HG02870 (cell line): ENCODE measurements around the gene VSX2.
"Not testable (repeated sequence)": the region's sequence is repeated elsewhere in the genome, so short reads cannot be mapped to it uniquely, and the experiment has no call there.

Source experiments
- ATAC-seq: cut with Tn5 transposase; IDR thresholded peaks from one replicate; pipeline ENCODE4 v1.9.1; 2021; ENCODE audit warnings: mild to moderate bottlenecking, moderate library complexity; ENCODE audit not compliant: unreplicated experiment

VSX2 gene

DNA sequence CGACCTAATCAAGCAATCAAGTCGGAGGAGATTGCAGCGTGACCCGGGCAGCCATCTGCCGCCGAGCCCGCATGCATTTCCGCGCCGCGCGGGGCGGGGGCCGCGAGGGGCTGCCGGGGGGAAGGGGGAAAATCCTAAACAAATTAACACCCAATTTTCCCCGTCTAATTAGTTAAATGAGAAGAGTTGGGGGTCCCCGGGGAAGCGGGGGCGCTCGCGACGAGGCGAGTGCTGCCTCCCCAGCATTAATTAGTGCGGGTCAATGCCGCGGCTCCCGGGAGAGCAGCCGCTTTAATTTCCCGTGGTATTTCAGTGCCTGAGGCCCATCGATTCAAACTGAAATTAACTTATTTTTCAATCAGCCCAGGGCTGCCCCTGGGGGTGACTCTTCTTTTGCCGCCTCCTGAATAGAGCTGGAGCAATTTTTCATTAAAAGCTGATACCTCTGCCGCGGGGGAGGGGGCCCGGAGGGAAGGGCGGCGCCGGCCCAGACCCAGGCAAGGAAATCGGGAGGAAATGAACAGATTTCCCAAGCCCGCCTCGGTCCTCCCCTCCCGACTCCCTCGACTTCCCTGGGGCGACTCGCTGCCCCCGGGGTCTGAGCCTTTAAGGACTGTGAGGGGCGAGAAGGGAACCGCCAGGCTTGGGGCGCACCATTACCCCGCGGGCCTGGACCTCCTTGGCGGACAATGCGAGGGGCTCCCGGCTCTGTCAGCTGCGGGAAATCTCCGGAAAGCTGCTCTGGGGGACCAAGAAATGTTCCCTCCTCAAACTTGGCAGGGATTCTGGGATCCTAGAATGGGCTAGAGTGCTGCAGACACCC lies 18.9 kb downstream of the VSX2 start:
- no peak for ATAC-seq

DNA sequence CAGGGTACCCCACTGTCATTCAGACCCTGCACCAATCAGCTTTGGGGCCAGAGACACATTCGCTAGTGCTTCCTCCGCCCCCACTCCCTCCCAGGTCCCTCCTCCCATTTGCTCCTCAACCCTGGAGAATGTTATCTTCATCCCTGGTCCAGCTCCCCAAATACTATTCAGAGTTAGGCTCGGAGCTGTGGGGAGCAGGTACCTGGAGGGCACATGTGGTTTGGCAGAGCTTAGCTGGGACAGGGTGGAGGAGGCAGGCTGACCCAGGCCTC lies 19.5 kb downstream of the VSX2 start:
- no peak for ATAC-seq

DNA sequence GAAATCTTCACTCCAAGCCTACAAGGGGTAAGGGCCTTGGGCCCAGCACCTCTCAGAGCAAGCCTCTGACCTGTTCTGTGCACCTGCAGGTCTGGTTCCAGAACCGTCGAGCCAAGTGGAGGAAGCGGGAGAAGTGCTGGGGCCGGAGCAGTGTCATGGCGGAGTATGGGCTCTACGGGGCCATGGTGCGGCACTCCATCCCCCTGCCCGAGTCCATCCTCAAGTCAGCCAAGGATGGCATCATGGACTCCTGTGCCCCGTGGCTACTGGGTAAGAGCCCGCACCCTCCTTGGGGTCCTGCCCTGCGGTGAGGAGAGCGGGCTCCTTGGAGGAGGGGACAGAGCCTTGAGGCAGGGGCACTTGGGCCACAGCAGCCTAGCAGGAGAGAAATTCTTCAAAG lies 20.3 kb downstream of the VSX2 start:
- no peak for ATAC-seq

DNA sequence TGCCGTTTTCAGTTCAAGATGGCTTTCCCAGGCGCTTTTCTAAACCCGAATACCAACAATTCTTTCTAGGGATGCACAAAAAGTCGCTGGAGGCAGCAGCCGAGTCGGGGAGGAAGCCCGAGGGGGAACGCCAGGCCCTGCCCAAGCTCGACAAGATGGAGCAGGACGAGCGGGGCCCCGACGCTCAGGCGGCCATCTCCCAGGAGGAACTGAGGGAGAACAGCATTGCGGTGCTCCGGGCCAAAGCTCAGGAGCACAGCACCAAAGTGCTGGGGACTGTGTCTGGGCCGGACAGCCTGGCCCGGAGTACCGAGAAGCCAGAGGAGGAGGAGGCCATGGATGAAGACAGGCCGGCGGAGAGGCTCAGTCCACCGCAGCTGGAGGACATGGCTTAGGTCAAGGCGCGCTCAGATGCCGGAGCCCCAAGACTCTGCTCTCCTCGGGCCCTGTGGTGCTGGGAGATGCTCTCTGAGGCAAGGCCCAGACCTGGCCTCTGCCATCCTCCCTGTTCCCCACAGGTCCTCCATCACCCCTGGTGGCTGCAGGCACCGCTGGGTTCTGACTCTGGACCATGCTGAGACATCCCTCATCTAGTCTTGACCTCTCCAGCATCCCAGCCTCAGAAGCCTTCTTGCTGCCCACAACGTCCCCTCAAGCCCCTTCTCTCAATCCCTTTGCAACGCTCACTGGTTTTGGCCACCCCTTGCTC lies 21.4 kb downstream of the VSX2 start:
- no peak for ATAC-seq

DNA sequence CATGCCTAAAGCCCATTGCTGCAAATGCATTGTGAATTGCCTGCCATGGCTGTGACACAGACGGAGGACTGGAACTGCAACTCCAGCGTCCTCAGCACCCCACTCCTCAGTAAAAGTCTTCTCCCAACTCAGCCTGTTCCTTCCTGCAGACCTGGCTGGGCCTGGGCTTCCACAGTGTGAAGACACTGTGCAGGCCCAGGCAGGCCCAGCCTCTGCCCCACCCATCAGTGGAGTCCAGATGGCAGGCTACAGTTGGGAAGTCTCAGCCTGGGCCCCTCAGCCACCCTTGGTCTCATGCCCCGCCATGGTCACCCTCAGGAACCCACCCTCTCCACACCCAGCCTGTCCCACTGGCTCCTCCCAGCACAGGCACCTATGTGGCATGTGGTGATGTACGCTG lies 22.0 kb downstream of the VSX2 start:
- no peak for ATAC-seq

DNA sequence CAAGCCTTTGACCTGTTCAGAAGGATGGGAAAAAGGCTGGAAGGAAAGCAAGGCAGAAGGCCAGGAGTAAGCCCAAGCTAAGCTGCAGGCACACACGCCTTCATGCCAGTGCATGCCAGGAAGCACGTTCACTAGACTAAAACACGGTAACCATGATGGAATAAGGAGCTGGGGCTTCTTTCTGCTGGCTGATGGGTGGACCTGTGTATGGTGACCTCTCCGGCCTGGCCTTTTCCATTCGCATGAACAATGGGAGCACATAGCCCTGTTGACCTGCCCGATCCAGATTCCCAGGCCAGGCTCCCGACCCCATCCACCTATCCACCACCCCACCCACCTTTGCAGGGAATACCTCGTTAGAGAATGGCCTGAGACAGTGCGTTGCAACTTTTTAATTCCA lies 22.8 kb downstream of the VSX2 start:
- ATAC-seq, result no peak

DNA sequence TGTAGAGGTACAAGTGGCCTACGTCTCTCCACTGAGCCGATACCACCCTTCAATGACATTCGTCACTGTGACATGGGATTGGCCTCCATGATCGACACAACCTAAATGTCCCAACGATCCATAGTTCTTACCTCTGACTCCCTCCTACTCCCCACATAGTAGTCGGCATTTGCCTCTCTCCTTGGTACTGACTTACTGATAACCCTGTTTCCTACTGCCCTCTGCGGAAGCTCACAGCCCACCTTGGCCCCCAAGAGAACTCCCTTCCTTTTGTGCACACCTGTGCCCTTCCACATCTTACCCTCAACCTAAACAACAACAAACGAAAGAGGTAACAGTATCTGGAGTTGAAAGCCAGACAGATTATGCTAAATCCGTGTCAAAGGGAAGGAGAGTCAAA lies 23.9 kb downstream of the VSX2 start:
- no peak for ATAC-seq

DNA sequence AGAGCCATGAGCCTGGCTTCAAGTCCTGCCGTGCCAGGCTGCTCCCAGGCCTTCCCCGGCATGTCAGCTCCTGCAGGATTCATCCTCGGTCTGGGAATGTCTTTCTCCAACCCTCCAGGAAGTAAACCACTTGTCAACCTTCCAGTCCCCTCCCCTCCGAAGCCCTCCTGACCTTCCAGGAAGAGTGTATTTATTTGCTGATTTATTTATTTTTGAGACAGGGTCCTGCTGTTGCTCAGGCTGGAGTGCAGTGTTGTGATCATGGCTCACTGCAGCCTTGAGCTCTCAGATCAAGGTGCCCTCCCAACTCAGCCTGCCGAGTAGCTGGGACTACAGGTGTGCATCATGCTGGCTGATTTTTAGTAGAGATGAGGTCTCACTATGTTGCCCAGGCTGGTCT lies 24.7 kb downstream of the VSX2 start:
- ATAC-seq, result no peak

DNA sequence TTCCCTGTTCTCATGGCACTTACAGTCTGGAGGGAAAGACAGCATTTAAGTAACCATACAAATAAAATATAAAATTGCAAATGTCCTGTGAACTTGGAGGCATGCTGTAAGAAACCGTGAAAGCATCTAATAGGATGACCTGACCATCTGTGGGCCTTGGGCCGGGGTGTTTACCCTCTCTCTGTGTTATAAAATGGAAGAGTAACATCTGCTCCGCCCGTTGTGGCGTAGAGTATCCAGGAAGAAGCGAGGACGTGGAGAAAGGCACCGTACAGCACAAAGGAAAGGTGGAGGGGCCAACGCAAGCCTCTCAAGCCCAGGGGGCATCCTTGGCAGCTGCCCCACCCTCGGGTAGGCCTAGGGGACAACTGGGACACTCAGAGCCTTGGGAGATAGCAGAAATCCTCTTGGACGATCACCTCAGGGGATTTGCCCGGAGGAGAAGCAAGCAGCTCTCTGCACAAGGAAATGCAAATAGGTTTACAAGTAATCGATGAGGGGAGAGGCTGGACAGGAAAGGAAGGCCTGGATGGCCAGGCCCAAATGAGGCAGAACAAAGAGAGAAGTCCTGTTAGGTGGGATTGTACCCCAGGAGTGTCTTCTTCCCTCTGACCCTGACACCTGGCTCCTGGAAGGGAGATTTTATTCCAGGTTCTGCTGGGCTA lies 26.2 kb downstream of the VSX2 start:
- ATAC-seq, result no peak

DNA sequence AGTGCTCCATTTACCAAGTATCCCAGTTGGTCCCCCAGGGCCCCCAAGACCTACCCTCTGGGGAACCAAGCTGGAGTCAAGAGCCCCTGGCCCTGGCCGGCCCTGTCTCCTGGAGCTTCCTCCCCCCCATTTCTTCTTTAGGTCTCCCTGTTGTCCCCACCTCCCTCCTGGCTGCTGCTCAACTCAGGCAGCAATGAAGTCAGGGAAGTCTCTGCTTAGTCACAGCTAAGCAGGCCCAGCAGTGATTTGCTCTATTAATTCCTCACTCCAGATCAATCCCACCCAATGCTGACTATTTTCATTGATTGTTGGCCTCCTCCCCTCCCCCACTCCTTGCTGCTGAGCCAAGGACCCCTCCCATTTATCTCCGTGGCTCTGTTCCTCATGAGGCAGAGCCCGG lies 28.3 kb downstream of the VSX2 start:
- ATAC-seq, result no peak

DNA sequence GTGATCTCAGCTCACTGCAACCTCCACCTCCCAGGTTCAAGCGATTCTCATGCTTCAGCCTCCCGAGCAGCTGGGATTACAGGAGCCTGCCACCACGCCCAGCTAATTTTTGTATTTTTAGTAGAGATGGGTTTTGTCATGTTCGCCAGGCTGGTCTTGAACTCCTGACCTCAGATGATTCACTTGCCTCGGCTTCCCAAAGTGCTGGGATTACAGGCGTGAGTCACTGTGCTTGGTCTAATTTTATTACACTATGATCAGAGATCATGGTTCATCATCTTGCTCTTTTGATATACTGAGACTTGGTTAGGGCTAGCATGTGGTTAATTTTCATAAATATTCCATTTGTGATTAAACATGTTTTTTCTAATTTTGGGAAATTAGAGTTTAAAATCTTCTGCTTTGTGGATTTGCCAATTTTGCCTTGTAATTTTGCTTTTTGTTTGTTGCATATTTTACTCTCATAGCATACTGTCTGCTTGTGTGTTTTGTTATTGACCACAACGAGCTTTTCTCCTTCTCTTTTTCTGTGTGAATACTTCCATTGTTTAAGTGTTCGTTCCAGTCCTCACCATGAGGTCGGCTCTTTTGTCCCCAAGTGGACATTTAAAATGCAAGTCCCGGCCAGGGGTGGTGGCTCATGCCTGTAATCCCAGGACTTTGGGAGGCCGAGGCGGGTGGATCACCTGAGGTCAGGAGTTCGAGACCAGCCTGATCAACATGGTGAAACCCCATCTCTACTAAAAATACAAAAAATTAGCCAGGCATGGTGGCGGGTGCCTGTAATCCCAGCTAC lies 31.3 kb downstream of the VSX2 start:
- not testable (repeated sequence) for ATAC-seq

DNA sequence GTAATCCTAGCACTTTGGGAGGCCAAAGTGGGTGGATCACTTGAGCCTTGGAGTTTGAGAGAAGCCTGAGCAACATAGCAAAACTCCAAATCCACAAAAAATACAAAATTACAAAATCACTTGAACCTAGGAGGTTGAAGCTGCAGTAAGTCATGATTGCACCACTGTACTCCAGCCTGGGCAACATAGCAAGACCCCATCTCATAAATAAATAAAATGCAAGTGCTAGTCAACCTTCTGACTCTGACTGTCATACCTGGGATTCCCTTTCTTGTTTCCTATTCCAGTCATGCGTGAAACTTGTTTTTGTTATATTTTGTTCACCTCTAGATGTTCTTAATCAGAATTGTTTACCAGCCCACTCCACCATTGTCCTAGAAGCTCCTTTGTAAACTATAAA lies 32.1 kb downstream of the VSX2 start:
- ATAC-seq, result no peak

DNA sequence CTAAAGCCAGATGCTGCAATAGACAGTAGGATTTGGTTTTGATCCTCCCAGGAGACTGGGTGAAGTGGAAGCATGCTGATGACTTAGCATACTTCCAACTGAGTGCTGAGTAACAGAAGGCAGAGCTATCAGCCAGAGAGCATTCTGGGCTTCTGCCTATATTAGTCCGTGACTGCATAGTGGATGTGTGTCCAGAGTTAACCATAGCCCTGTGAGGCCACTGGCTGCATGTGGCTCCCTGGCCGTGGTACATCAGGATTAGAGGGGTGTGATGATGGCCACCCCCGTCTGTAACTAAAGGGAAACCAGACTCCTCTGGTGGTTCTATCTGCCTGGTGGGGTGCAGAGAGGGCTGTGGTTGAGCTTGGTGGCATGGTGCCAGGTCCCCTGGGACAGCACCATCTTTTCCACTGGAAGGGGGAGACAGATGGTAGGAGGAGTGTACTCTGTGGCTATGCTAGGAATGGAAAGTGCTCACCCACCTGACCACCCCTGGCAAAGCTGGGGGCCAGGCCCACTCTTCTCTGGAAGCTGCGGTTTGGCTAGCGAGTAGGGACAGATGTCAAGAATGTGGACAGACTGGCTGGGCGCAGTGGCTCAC lies 36.1 kb downstream of the VSX2 start:
- ATAC-seq, result no peak

DNA sequence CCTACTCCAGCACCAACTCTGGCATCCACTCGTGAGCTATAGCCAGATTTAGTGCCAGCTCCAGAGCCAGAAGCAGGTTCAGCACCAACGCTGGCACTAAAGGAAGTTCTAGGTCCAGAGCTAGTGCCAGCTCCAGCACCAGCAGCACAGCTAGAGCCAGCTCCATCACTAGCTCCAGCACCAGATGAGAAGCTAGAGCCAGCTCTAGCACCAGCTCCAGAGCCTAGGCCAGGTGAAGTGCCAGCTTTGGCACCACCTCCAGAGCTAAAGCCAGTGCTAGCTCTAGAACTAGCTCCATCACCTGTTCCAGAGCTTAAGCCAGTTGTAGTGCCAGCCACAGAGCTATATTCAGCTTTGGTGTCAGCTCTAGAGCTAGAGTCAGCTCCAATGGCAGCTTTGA lies 38.8 kb downstream of the VSX2 start:
- no peak for ATAC-seq

DNA sequence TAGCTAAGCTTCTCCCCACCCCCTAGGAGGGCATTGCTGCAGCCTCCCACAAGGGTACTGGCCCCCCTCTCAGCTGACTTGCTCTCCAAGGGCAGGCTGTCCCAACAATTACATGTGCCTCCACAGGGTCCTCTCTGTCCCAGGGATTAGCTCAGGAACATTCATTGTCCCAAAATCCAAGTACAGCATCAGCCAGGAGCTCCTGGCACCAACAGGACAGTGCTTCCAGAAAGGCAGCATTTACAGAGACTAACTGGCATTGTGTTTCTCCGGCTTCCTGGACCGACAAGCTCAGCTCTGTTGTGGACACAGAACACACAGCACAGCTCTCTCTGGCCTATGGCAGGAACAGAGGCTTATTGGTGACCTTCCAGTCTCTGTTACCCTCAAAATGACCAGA lies 41.8 kb downstream of the VSX2 start:
- ATAC-seq, result no peak

DNA sequence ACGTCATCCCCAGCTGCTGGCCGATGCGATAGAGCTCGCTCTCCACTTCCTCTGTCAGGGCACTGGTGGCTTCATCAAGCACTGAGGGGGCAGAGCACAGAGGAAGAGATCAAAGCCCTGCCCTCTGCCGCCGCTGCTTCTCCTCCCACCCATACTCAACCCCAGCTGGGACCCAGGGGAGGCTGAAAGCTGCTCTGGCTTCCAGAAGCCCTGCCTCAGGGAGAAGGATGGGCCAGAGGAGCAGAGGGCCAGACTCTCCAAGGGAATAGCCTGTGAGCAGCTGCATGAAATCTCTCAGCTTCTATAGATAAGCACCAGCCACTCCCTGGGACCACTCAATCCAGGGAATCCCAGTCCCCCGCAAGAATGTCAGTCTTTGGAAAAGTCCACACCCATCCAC lies 47.5 kb downstream of the VSX2 start:
- ATAC-seq, result no peak

DNA sequence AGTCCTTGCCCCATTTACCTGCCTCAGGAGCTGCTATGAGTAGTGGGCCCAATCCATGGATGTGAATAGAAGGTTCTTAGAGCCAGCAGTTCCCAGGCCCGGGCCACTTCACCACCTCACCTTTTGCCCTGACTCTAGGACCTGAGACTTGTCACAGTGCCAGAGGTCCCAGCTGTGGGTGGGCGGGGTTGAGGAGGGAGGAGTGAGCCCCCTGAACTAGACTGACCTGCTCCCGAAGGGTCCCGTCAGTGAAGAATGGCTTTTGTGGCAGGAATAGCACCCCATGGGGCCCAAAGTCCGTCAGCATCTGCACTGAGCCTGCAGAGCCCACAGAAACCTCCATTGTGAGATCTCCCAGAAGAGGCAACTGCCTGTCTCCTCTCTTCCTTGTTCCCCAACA lies 50.6 kb downstream of the VSX2 start:
- ATAC-seq, result no peak

DNA sequence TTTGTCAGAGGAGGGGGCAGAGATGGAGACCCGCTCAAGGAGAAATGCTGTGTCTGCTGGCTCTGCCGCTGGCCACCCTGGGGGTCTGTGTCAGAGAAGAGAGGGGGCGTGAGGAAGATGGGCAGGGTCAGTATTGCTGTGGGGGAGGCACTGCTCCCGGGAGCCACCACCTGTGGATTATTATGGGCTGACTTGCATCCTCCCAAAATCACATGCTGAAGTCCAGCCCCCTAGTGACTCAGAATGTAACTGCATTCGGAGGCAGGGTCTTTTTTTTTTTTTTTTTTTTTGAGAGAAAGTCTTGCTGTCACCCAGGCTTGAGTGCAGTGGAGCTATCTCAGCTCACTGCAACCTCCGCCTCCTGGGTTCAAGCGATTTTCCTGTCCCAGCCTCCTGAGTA lies 51.2 kb downstream of the VSX2 start:
- no peak for ATAC-seq

DNA sequence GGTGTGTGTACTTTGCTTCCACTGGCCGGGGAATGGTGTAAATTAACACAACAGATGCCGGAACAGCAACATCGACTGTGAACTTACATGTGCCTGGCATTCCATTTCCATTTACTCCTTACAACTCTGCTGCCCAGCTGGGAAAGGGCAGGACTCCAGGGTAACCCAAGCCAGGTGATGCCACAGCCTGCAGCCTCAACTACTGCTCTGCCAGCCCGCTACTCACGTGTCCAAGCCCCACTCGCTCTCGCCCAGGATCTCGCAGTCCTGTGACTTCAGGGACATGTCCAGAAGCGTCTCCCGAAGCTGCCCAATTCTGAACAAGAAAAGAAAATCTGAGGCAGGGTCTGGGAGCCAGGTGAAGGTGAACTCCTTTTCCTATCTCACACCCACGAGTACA lies 52.8 kb downstream of the VSX2 start:
- ATAC-seq, result no peak

DNA sequence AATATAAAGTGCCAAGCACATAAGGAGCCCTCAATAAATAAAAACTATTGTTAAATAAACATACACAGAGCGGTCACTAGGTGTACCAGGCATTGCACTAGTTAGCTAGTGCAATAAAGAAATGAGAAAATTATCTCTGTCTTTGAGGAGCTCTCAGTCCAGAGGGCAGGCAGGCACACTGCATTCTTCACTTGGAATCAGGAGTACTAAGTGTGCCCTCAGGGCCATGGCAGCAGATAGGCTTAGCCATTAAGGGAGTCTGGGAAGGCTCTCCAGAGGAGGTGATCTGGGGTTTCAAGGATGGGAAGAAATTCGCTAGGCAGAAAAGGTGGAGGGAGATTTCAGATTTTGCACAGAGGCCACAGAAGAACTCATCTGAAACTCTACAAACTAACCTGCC lies 54.4 kb downstream of the VSX2 start:
- ATAC-seq, result no peak

DNA sequence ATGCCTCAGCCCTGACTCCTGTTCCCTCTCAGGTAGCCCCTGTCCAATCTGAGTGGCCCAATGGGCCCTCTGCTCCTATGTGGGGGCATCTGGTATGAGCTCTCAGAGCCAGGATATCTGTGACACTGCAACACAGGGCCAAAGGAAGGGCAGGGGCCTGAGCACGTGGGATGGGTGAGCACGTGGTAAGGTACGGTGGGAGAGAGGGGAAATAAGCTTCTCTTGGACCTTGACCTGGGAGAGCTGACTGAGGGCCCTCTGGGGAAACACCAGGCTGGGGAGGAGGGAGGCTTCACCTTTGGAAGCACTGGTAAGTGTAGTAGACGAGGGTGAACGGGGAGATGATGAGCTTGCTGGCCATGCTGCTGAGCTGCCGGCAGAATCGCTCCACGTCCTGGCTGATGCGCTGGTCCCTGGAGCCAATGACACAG lies 56.8 kb downstream of the VSX2 start:
- ATAC-seq, result no peak
